Prostate gland (tissue), 2 donors: ENCODE measurements around the gene USP22.

Experiments used
- POLR2A ChIP-seq: fragments of 450-650 bp; IDR thresholded peaks from one replicate; pipeline ENCODE4 v1.6.1; 2016; ENCODE audit warnings: antibody characterized with exemption, mild to moderate bottlenecking
- POLR2AphosphoS5 ChIP-seq: sonication (generic); formaldehyde crosslinking; IDR thresholded peaks from one replicate; pipeline ENCODE4 v1.6.1; 2017; ENCODE audit warnings: antibody characterized with exemption
- TF ChIP-seq, protein P1 (sequence below), 4 experiments: fragments of 200-600 bp in 2 of 4; fragments of 450-650 bp in 2 of 4; sonication (generic) in 2 of 4; IDR thresholded peaks; 1 replicate in 3 of 4; 2 replicates in 1 of 4; pipeline ENCODE4 v1.5.1; 2016 to 2019; ENCODE audit warnings: antibody characterized with exemption in 4 of 4, mild to moderate bottlenecking in 2 of 4, moderate library complexity in 2 of 4

DNA sequence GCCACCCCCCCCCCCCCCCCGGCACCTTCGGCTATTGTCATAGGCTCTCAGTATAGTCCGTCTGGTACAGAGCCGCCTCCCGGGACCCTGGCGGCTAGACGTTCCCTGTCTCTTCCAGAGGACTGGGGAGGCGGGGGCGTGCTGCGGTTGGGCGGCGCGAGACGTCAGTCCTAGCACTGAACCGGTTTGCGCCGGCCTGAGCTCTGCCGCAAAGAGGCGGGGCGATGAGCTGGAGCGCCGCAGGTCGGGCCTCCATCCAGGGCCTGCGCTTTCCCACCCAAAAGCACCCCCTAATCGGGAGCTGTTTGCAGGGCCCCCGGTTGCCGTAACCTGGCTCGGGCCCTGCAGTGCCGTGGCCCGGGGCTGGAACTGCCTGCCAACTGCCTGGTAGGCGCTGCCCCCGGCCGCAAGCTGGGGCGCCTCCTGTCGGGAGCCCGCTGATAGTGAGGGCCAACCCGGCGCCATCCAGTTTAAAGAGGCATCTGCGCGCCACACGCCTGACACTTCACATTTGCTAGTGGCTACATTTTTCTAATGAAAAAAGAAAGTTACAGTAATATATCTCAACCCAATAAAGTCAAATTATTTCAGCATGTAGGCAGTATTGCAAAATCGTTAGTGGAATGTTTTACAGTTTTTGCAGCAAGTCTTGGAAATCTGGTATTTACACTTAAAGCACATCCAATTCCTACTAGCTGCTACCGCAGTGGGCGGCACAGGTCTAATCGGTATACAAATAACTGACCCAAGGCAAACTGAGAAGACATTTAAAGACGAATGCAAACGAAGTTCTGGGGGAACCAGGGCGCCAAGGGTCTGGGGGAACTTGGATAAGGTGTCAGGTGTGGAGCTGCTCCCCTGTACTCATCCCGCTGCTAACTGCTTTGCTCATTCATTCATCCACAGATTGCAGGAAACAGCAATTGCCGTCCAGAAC is 753 bp upstream of the USP22 start:
- TF ChIP-seq, protein P1, sequence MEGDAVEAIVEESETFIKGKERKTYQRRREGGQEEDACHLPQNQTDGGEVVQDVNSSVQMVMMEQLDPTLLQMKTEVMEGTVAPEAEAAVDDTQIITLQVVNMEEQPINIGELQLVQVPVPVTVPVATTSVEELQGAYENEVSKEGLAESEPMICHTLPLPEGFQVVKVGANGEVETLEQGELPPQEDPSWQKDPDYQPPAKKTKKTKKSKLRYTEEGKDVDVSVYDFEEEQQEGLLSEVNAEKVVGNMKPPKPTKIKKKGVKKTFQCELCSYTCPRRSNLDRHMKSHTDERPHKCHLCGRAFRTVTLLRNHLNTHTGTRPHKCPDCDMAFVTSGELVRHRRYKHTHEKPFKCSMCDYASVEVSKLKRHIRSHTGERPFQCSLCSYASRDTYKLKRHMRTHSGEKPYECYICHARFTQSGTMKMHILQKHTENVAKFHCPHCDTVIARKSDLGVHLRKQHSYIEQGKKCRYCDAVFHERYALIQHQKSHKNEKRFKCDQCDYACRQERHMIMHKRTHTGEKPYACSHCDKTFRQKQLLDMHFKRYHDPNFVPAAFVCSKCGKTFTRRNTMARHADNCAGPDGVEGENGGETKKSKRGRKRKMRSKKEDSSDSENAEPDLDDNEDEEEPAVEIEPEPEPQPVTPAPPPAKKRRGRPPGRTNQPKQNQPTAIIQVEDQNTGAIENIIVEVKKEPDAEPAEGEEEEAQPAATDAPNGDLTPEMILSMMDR (IDR thresholded peaks at IDR 0.05) = peak; percentile 80 to 96 (median 94)
- TF ChIP-seq POLR2AphosphoS5 (peak; percentile 86), POLR2A (peak; percentile 74)
